Upper lobe of left lung (tissue), 6 donors: ENCODE results near the gene ITPR1. TPM values are rescaled to one million over a fixed set of nuclear protein-coding genes. Genes with fewer than 3 reads are reported as not detected.

Source experiments
- ATAC-seq, 2 donors: fragments of 200-7000 bp; cut with Tn5 transposase; one replicate each; pipeline ENCODE4 v1.9.1; 2022; ENCODE audit warnings: mild to moderate bottlenecking in 2 of 2, moderate library complexity in 2 of 2; ENCODE audit not compliant: low FRiP score in 2 of 2
- DNase-seq, 2 donors: peaks; one replicate each; pipeline ENCODE4 v3.0.0-alpha.2; 2019 to 2020
- H3K27ac ChIP-seq, 4 donors: fragments of 200-600 bp; sonication (generic); one replicate each; pipeline ENCODE4 v1.5.1; 2016 to 2019
- H3K27me3 ChIP-seq, 4 donors: fragments of 200-600 bp; sonication (generic); one replicate each; pipeline ENCODE4 v1.5.1; 2017 to 2019
- H3K36me3 ChIP-seq, 4 donors: fragments of 200-600 bp; sonication (generic); one replicate each; pipeline ENCODE4 v1.5.1; 2016 to 2019
- H3K4me1 ChIP-seq, 4 donors: fragments of 200-600 bp; sonication (generic); one replicate each; pipeline ENCODE4 v1.5.1; 2018 to 2019
- H3K4me3 ChIP-seq, 4 donors: fragments of 200-600 bp; sonication (generic); one replicate each; pipeline ENCODE4 v1.5.1; 2017 to 2019; ENCODE audit warnings: mild to moderate bottlenecking in 2 of 4, moderate library complexity in 1 of 4
- H3K9me3 ChIP-seq, 4 donors: fragments of 200-600 bp; sonication (generic); one replicate each; pipeline ENCODE4 v1.5.1; 2018 to 2019
- CTCF ChIP-seq, 6 experiments: fragments of 450-650 bp in 4 of 6; fragments of 200-600 bp in 2 of 6; sonication (generic) in 2 of 6; IDR thresholded peaks; one replicate each; pipeline ENCODE4 v1.5.1; 2016 to 2019; ENCODE audit warnings: antibody characterized with exemption in 6 of 6
- EP300 ChIP-seq, 4 donors: sonication (generic); formaldehyde crosslinking; IDR thresholded peaks; one replicate each; pipeline ENCODE4 v1.5.1; 2017; ENCODE audit warnings: antibody characterized with exemption in 4 of 4, control low read depth in 2 of 4
- POLR2A ChIP-seq, 4 donors: fragments of 450-650 bp; IDR thresholded peaks; one replicate each; pipeline ENCODE4 v1.5.1; 2016 to 2017; ENCODE audit warnings: antibody characterized with exemption in 4 of 4, mild to moderate bottlenecking in 2 of 4
- POLR2AphosphoS5 ChIP-seq, 2 donors: sonication (generic); formaldehyde crosslinking; IDR thresholded peaks; one replicate each; pipeline ENCODE4 v1.5.1; 2017; ENCODE audit warnings: antibody characterized with exemption in 2 of 2
- WGBS, 2 donors: methylation state at CpG; one replicate each; pipeline ENCODE4 v1.1.5; 2017 to 2018; 5-methylcytosine and 5-hydroxymethylcytosine counted together
- total RNA-seq, 6 donors: library from RNA; depleted of rRNA in 4 of 6; stranded (reverse); fragments of >200 nt in 4 of 6; gene quantifications; one replicate each; pipeline versions ENCODE4 v1.1.0 to v1.2.1, GENCODE V29; 2016 to 2021
- donor health status: DM: no; HTN: no; CAD: no; lungs with moderate emphysema.
- donor health status: DM: no; HTN: yes; CAD: no; lungs with severe emphysema.

The ITPR1 gene
- total RNA-seq, 6 donors from 2014 or later = 55.5 to 136 (median 66.2) TPM

DNA sequence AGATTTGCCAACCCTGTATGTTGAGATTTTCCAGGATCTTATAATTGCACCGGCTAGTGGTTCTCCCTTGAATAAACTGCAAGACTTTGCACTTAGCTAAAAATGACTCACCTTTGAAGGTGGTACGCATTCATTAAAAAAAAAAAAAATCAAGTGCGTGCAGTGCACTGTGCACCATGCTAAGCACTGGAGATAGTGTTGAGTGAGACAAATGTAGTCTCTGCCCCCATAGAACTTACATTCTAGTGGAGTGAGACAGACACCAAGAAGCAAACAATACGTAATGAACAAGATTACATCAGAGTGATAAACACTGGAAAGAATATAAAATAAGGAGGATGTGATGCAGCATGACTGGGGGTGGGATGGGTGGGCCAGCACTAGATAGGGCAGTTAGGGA lies 69.4 kb downstream of the ITPR1 start:
- H3K4me3 ChIP-seq = no peak overlapping the region
- DNase-seq (no peak), ATAC-seq (no peak)
- 75 to 79% methylated on average over 4 of the region's 4 CpGs for WGBS, 2 donors
- H3K36me3 ChIP-seq = no peaks in the 10 kb centered on the region
- no peaks in the 10 kb centered on the region for H3K27me3 ChIP-seq
- H3K27ac ChIP-seq = no peak overlapping the region
- peaks cover 0 to 4% (median 0%) of the 10 kb centered on the region in 4 donors for H3K4me1 ChIP-seq
- TF ChIP-seq POLR2AphosphoS5 (IDR thresholded peaks at IDR 0.05) (no peak), EP300 (IDR thresholded peaks at IDR 0.05) (no peak), CTCF (IDR thresholded peaks at IDR 0.05) (no peak), POLR2A (IDR thresholded peaks at IDR 0.05) (no peak)
- H3K9me3 ChIP-seq = no peaks in the 10 kb centered on the region

DNA sequence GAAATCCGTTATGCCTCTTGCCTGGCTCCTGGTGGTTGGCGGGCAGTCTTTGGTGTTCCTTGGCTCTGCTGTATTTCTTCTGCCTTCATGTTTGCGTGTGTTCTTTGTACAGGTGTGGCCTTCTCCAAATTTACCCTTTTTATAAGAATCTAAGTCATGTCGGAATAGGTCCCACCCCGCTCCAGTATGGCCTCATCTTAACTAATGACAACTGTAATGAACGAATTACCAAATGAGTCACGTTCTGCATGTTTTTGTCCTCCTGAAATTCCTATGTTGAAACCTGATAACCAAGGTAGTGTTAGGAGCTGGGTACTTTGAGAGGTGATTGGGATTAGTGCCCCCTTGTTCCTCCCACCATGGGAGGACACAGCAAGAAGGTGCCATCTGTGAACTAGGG lies 71.1 kb downstream of the ITPR1 start:
- H3K4me3 ChIP-seq = no peak overlapping the region
- no peaks in the 10 kb centered on the region for H3K36me3 ChIP-seq
- 89 to 95% methylated on average over 7 of the region's 7 CpGs for WGBS, 2 donors
- H3K4me1 ChIP-seq = peaks cover 0 to 4% (median 0%) of the 10 kb centered on the region in 4 donors
- no peaks in the 10 kb centered on the region for H3K9me3 ChIP-seq
- no peak for ATAC-seq
- no peak overlapping the region for H3K27ac ChIP-seq
- TF ChIP-seq CTCF (IDR thresholded peaks at IDR 0.05) (no peak), POLR2AphosphoS5 (IDR thresholded peaks at IDR 0.05) (no peak), POLR2A (IDR thresholded peaks at IDR 0.05) (no peak), EP300 (IDR thresholded peaks at IDR 0.05) (no peak)
- DNase-seq = no peak
- H3K27me3 ChIP-seq = no peaks in the 10 kb centered on the region

DNA sequence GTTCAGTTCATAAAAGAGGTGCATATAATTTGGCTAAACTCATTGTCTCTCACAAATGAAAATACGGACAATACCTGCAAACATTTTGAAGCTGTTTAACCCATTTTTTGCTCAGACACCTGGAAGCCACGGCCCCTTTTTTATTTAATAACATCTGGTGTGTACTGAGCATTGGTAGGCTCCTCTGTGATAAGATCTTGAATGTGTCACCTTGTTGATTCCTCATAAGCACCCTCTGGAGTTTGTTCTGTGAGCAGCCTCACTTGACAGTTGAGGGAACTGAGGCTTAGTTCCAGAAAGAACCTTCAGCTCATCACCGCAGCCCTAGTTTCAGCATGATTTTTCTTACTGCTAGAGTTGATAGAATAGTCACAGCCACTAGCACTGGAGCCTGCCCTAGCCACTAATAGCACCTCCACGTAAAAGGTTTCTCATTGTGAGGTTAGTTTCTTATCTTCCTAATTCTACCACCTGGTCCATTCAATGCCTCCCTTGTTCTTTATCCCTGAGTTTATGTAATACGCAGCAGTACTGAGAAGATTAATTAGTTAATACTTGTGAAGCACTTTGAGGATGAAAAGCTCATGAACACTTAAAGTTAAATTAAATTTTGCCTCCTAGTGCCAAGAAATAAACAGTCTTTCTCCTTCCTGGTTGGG lies 71.9 kb downstream of the ITPR1 start:
- WGBS, 2 donors = 55 to 69% methylated on average over 5 of the region's 5 CpGs
- no peaks in the 10 kb centered on the region for H3K27me3 ChIP-seq
- H3K4me1 ChIP-seq = peaks cover 0 to 4% (median 0%) of the 10 kb centered on the region in 4 donors
- H3K4me3 ChIP-seq = no peak overlapping the region
- peak overlapping the region in 1 of 4 donors; percentile 23 for H3K27ac ChIP-seq
- no peak for TF ChIP-seq POLR2A (IDR thresholded peaks at IDR 0.05)
- DNase-seq (no peak), ATAC-seq (no peak)
- H3K9me3 ChIP-seq = no peaks in the 10 kb centered on the region
- no peaks in the 10 kb centered on the region for H3K36me3 ChIP-seq

- 47 to 61% methylated on average over 5 of the region's 5 CpGs for WGBS, 2 donors
- ATAC-seq = no peak
- Histone ChIP-seq H3K9me3 (no peaks in the 10 kb centered on the region), H3K27me3 (no peaks in the 10 kb centered on the region), H3K4me1 (peaks cover 0 to 6% (median 0%) of the 10 kb centered on the region in 4 donors), H3K4me3 (no peak overlapping the region), H3K36me3 (no peaks in the 10 kb centered on the region), H3K27ac (peak overlapping the region in 1 of 4 donors; percentile 23)
- TF ChIP-seq CTCF (IDR thresholded peaks at IDR 0.05) (no peak), EP300 (IDR thresholded peaks at IDR 0.05) (no peak), POLR2A (IDR thresholded peaks at IDR 0.05) (no peak), POLR2AphosphoS5 (IDR thresholded peaks at IDR 0.05) (no peak)
- no peak for DNase-seq
Observed at GRCh38 chr3:4565809-4566501, 72.8 kb downstream of the ITPR1 start.

DNA sequence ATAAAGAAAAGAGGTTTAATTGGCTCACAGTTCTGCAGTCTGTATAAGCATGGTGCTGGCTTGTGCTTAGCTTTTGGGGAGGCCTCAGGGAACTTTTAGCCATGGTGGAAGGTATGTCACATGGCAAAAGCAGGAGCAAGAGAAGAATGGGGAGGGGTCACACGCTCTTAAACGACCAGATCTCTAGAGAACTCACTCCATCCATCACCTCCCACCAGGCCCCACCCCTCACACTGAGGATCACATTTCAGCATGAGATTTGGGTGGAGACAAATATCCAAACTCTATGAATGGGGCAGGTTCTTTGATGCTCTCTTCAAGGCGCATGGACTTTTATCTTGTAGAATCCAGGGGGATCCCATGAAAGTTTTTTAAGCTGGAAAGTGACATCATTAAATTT lies 75.7 kb downstream of the ITPR1 start:
- Histone ChIP-seq H3K36me3 (no peaks in the 10 kb centered on the region), H3K9me3 (no peaks in the 10 kb centered on the region), H3K27ac (no peak overlapping the region), H3K4me1 (peaks cover 0 to 7% (median 0%) of the 10 kb centered on the region in 4 donors), H3K4me3 (no peak overlapping the region), H3K27me3 (no peaks in the 10 kb centered on the region)
- TF ChIP-seq EP300 (IDR thresholded peaks at IDR 0.05) = no peak
- no peak for TF ChIP-seq CTCF (IDR thresholded peaks at IDR 0.05)
- TF ChIP-seq POLR2AphosphoS5 (IDR thresholded peaks at IDR 0.05) = no peak
- TF ChIP-seq POLR2A (IDR thresholded peaks at IDR 0.05) = no peak
- ATAC-seq = no peak
- DNase-seq = no peak
- whole genome bisulfite sequencing, 2 donors = 66 to 73% methylated on average over 3 of the region's 3 CpGs
